NCI-H2107 (cell line): ENCODE measurements around the gene RARS2.

Source experiments
- DNase-seq: peaks from one replicate; lab custom pipeline; 2025; lab: John Stamatoyannopoulos, UW

Gene RARS2

DNA sequence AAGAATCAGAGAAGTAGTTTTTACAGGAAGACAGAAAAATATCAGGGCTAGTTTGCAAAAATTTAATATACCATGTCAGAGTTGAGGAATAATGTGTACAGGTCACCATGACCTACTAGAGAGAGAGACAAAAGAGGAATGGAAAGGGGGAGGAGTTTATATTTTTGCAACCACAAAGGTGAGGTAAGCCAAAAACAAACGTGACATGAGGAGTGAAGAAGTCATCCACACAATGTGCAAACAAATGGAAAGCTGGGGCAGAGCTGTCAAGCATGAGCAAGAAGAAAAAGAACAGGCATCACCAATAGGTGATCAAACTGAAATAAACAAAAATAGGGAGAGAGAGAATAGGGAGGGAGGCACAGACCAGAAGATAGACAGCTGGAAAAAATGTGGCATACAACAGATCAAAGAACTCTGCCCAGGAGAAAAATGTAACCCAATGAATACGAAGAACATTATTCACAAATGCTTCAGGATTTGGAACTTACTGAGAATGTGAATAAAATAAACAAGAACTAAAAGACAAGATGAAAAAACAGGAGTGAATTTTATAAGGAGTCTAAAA lies 15.5 kb downstream of the RARS2 start:
- no peak for DNase-seq

DNA sequence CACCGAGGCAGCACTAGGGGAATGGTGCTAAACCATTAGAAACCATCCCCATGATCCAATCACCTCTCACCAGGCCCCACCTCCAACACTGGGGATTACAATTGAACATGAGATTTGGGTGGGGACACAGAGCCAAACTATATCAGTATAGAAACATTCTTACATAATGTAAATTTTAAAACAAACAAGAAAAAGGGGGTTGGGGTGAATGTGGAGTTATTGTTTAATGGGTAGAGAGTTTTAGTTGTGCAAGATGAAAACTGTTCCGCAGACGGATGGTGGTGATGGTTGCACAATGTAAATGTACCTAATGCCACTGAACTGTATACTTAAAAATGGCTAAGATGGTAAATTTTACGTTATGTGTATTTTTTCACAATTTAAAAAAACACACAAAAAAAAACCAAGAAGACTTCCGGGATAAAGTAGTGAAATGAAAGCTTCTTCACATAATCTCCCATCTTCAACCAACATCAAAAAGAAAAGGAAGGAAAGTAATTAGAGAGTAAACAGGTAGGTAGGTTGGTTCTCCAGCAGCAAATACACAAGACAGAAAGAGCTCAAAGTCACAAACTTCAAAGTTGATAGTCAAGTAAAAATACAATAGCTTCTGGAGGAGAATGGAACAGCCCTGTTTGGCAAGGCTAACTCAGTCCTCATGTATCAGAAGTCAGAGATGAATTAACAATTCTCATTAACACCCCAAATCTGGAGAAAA lies 16.3 kb downstream of the RARS2 start:
- DNase-seq: no peak

DNA sequence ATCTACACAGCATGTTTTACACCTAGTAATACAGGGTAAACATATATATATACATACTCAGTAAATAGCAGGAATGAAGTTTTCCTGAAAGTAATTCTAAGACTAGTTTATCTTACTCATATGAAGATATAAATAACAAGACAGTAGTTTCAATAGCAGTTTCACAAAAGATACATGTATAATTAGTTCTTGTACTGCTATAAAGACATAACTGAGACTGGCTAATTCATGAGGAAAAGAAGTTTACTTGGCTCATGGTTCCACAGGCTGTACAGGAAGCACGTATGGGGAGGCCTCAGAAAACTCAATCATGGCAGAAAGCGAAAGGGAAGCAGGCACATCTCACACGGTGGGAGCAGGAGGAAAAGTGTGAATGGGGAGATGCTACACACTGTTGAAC lies 16.9 kb downstream of the RARS2 start:
- DNase-seq: no peak

DNA sequence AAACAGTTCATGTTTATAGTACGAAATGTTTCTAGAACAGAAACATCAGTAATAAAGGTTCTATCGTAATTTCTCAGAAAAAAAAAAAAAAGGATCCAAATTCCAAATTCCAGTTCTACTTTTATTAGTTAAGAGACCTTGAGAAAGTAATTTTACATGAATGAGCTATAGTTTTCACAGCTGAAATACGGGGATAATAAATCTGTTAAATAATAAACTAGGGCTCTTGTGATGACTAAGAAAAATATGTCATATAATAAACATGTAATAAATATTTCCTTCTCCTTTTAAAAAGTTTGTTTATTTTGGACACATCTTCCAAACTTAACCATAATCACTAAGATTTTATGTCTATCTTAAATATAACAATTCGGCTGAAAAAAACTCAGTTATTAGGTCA lies 17.8 kb downstream of the RARS2 start:
- DNase-seq: no peak

DNA sequence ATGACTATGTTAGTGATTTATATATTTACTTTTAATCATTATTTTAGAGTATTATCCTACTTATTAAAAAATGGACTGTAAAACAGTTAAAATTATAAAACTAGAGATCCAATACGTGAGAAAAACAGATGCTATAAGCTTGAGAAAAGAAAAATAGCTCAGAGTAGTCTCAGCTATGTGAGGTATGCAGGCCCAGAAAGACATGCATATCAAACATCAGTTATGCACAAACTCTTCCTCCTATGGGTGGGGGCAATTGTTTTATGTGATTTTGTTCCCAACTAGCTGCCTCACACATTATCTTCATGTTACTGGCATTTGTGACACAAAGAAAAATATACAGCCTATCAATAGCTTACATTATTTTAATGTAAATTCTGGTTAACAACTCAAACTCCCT lies 28.8 kb downstream of the RARS2 start:
- DNase-seq: no peak

DNA sequence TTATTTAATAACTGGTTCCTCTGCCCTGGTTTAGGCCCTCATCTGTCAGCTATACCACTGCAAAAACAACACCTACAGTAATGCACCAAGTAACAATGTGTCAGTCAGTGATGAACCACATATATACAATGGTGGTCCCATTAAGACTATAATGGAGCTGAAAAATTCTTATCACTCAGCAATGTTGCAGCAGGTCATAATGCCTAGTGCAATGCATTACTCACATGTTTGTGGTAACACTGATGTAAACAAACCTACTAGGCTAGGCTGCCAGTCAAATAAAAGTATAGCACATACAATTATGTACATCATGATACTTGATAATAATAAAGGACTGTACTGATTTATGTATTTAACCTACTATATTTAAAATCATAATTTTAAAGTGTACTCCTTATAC lies 31.3 kb downstream of the RARS2 start:
- DNase-seq: no peak

DNA sequence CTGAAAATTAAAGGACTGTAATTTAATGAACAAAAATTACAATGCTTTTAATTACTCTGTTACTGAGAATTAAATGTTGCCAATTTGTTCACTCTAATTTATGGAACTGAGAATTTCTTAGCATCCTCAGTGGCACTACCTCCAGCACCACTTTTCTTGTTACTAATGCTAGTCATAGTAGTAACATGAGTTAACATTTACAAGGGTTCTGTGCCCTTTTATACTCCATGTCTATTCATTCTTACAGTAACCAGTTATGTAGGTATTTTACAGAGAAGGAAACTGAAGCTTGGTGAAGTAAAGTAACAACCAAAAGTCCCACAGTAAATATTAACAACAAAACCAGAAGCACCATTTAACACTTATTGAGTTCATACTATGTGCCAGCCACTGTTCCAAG lies 34.3 kb downstream of the RARS2 start:
- no peak for DNase-seq

DNA sequence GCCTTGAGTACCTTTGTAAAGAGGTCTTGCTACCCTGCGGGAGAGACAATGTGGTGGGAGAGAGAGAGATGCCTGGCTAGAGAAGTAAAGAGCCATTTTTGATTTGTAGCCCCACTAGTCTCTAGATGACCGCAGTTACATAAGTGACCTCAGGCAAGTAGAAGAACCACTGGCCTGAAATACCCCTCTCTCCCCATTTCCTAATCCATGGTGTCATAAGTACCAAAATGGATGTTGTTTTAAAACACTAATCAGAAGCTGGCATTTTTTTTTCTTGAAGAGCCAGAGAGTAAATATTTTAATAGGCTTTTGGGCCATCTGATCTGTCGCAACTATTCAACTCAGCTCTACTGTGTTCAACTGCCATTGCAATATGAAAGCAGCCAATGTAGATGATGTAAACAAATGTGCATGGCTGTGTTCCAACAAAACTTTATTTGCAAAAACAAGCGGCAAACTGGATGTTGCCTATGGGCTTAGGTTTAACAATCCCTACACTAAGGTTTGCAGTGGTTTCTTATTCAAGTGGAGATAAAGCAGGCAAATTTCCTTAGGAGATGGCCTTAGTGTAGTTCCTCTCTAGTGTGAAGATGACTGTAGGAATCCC lies 36.5 kb downstream of the RARS2 start:
- DNase-seq: no peak

DNA sequence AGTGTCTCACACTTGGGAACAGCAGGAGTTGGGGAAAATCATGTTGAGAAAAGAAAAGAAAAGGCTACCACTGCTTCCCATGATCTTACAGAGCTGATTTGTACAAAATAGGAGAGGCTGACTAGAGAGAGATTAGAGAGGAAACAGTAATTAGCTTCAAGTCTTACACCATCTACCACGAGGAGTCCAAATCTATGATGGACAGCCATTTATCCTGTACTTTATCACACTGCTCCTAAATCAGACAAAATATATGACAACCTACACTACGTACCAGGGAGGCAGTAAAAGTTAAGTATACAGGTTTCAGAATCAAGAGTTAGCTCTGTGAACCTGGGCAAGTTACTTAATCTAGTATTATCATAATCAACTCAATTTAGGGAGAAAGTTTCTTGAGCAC lies 38.0 kb downstream of the RARS2 start:
- no peak for DNase-seq

DNA sequence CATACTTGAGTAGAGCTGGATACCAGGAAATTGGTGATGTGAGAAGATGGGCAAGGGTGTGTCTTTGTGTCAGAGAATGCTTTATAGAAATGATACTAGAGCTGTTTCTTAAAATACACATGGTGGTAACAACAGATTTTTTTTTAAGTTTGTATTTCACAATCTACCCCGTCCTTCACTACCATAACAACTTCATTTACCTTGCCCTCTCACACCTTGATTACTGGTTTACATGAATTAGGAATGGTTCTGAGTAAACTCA lies 45.4 kb downstream of the RARS2 start:
- DNase-seq: no peak

DNA sequence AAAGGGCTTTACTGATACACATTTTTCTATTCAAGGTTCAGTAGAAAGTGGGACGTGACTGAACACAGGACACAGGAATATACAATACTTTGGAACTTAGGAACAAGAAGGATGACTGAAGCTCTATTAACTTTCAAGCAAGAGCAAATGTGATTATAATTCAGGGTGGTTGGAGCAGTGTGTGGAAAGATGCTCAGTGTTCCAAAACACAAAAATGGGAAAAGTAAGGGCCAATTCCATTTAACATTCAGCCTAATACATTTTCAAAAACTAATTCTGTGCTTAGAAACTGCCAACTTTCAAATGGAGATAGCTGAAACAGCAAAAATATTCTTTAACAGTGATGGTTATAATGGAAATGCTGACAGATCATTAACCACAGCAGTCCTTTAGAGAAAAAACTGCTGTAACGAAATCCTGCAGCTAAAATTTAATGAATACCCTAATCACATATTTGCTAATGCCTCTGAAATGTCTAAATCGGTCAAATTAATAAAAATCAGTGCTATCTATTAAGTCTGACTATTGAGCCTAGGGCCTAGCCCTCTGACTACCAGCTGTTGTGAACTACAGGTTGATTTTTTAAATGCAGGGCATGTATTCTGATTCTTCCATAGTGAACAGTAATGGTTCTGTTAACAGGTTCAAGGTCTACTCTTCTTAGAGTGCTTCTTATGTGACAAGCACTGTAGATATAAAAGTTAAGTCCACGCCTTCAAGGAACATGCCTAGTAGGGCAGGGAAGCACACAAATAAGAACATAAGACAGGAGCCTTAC lies 45.9 kb downstream of the RARS2 start:
- no peak for DNase-seq

DNA sequence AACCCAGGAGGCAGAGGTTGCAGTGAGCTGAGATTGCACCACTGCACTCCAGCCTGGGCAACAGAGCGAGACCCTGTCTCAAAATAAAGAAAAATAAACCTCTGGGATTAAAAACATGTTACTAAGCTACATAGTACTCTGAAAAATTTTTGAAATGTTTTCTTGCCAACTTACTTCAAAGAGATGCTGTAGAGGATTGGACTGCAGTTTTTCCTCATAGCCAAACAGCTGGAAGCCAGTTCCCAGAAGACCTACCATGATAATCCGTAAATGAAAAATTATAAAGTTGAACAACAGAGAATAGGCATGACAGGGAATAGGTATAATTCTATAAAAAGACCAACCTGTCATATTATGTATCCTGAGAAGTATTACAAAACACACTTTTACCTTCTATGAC lies 48.0 kb downstream of the RARS2 start:
- no peak for DNase-seq

DNA sequence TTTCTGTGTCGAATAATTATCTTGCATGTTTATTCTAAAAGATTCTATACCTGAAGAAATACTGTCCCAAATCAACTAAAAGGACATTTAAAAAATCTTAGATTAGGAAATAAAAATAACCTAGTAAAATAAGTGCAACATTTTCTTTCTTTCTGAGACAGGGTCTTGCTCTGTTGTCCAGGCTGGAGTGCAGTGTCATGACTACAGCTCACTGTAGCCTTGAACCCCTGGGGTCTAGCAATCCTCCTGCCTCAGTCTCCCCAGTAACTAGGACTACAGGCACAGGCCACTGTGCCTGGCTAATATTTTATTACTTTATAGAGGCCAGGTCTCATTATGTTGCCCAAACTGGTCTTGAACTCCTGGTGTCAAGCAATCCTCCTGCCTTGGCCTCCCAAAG lies 48.7 kb downstream of the RARS2 start:
- no peak for DNase-seq

DNA sequence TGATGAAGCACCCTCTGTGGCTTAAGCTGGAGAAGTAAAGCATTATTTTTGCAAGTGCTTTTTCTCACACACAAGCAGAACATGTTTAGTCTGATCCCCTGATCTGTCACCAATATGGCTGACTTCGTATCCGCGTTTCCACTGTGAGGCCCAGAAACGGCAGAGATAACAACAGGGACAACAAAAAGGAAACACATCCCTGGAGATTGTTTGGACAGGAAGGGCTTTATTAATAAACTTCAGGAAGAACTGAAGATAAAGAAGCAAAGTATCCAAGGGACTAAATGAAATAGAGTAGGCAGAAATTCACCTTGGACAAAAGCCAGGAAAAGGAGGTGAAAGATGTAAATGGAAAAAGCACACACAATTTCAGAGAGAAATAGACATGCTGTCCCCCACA lies 49.2 kb downstream of the RARS2 start:
- DNase-seq: no peak

DNA sequence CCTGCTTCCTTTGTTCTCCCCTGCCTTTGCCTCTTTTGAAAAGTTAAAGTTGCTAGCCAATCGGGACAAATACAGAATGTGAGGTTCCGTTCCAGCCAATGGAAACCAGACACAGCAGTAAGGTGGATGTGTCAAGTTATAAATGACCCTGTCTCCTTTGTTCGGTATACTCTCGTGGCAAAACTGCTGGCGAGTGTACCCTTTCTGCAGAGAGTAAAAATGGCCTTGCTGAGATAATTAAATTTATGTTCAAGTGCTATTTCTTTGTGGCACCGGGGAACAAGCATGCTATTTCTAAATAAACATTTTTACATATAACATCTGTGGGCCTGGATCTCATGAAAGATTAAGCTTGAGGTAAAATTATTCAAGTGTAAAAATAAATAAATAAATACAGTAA lies 50.2 kb downstream of the RARS2 start:
- DNase-seq: no peak

DNA sequence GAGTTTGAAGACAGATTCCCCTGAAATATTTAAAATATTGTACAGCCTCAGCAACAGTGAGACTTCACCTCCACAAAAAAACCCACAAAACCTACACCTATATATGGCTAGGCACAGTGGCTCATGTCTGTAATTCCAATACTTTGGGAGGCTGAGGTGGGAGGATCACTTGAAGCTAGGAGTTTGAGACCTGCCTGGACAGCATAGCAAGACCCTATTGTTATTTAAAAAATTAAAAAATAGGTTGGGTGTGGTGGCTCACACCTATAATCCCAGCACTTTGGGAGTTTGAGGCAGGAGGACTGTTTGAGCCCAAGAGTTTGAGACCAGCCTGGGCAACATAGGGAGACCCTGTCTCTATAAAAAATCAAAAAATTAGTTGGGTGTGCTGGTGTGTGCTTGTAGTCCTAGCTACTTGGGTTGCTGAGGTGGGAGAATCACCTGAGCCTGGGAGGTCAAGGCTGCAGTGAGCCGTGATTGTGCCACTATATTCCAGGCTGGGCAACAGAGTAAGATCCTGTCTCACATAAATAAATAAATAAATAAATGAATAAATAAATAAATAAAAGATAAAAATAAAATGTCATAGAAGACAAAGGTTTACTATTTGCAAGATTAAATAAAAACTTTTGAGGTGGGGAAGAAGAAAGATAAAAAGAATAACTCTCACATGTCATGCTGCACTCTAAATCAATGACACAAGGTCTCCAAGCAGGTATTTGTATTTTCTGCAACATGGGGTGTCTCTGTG lies 51.1 kb downstream of the RARS2 start:
- DNase-seq: no peak

DNA sequence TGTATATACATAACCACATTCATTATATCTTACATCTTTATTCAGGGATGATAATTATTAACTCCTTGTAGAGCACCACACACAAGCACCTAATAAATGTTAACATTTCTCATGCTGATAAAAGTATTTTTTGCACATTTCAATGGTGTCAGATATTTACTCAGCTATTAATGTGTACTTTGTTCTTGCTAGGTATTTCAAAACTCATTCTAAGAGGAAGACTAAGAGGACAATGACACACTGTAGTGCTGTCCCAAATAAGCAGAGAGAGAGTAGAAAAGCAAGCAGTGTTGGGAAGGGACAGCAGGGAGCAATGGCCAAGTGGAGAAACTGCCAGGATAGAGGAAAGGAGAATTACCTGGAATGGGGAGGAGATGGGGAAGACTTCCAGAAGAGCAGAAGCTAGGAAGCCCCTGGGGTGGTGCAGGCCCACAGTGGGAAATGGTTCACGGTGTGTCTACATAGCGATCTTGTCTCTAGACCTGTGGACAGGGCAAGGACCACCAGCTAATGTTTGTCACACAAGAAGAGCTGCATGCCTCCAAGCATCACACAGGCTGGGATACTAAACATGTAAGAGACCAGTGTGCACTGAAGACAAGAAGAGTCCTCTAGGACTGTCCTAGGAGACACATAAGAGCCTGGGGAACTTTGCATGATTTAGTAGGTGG lies 55.3 kb downstream of the RARS2 start:
- no peak for DNase-seq

DNA sequence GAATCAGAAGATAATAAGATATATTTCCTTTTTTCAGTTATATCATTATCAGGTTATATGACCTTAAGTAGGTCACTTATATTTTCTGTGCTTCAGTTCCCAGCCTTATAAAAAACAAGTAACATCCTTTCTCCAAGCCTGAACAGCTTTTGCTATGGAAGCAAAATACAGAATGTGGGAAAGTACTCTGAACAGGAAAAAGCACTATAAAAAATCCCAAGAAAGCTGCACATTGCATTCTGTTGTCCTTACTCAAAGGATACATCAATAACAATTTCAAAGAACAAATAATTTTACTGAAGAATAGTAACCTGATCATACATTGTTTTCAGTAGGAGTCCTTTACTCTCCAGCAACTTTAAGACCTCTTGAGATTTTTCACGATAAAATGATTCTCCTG lies 60.6 kb downstream of the RARS2 start:
- DNase-seq: no peak

DNA sequence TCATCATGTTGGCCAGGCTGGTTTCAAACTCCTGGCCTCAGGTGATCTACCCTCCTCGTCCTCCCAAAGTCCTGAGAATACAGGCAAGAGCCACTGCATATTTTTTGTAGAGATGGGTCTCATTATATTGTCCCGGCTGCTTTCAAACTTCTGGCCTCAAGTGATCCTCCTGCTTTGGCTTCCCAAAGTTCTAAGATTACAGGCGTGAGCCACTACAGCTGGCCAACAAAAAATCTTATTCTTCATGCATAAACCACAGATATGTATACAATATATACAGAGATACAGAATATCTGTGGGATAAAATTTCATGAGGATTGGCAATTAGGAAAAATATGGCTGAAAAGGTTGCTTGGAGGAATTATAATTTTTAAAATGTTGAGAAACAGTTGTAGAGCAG lies 67.1 kb downstream of the RARS2 start:
- no peak for DNase-seq

DNA sequence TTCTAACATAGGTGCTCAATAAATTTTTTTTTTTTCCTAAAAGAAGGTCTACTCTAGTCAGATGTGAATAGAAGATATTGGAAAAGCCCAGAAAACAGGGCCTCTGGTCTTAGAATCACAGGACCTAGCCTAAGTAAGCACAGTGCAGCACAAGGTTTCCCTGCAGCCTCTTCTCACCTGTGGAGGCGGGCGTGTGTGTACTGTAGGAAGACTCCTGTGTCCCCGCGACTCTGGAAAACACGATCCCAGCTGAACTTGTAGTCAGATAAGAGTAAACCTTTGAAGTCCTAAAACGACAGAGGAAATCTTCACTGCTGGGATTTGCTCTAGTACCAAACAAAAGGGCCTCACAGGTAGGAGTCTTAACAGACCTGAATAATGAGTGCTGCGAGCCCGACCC lies 71.3 kb downstream of the RARS2 start:
- DNase-seq: no peak

DNA sequence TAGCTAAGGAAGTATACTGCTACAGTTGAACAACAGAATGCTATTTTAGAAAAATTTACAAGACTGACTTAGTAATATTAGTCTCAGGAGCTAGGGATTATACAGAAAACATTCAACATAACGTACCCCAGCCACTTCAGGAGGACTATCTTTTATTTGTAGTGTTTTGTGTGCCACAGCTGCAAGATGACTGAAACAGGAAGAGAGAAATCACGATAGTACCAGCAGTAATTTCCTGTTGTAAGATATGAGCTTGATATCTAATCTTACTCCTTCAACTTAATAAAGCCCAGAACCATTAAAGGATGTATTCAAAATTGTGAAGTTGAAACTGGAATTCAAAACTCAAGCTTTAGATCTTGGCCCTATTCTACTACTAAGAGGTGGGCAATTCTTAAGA lies 75.0 kb downstream of the RARS2 start:
- DNase-seq: no peak

DNA sequence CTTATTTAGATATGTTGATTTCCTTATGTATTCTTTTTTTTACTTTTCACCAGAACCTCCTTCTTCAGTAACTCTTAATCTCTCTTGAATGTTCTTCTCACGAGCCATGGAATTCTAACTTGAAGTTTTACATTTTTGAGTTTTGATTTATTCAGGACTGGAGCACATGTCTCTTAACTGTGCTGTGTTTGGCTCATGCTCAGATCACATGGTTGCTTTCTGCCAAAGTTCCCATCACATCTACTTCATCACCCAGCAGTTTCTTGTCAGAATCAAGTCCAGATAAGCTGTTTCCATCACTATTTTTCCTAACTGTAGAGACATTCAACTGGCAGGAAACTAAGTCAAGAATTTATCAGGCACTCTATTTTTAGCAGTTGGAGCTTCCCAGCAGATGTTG lies 85.3 kb downstream of the RARS2 start:
- DNase-seq: no peak
